OCI-LY3 (cell line): ENCODE data around the gene PDHX.

Experiments
- H2AFZ ChIP-seq: fragments of 200-600, 300-600 bp; shearing (Covaris generic); 2 replicates; pipeline ENCODE4 v1.6.0; 2014; ENCODE audit warnings: antibody characterized with exemption, low read depth, low read length
- H3K27ac ChIP-seq: fragments of 200-600, 300-600 bp; sonication (generic); 2 replicates; pipeline ENCODE4 v1.5.1; 2014; ENCODE audit warnings: mild to moderate bottlenecking, low read length, moderate library complexity, mixed read lengths
- H3K27me3 ChIP-seq: fragments of 200-600, 300-600 bp; sonication (generic); 2 replicates; pipeline ENCODE4 v1.6.1; 2014; ENCODE audit warnings: low read depth, low read length, mixed read lengths
- H3K36me3 ChIP-seq: fragments of 200-600, 300-600 bp; sonication (generic); replicated peaks from 2 replicates; pipeline ENCODE3; 2014; ENCODE audit warnings: low read depth, low read length, mixed read lengths
- H3K4me1 ChIP-seq: fragments of 300-600, 200-600 bp; sonication (generic); 2 replicates; pipeline ENCODE4 v1.6.1; 2014; ENCODE audit warnings: low read length, mixed read lengths
- H3K4me2 ChIP-seq: fragments of 200-600, 300-600 bp; sonication (generic); 2 replicates; pipeline ENCODE4 v1.6.1; 2014; ENCODE audit warnings: low read length, mixed read lengths
- H3K4me3 ChIP-seq: fragments of 300-600, 200-600 bp; sonication (generic); 2 replicates; pipeline ENCODE4 v1.5.1; 2014; ENCODE audit warnings: antibody characterized with exemption, mild to moderate bottlenecking, low read length, moderate library complexity
- H3K79me2 ChIP-seq: fragments of 300-600, 200-600 bp; shearing (Covaris generic); 2 replicates; pipeline ENCODE4 v1.6.1; 2014; ENCODE audit warnings: mild to moderate bottlenecking, low read length, mixed read lengths
- H3K9ac ChIP-seq: fragments of 300-600, 200-600 bp; shearing (Covaris generic); 2 replicates; pipeline ENCODE4 v1.6.0; 2014; ENCODE audit warnings: mild to moderate bottlenecking, low read length, moderate library complexity
- H3K9me3 ChIP-seq: fragments of 200-600, 300-600 bp; shearing (Covaris generic); 2 replicates; pipeline ENCODE4 v1.6.1; 2014; ENCODE audit warnings: low read length, mixed read lengths; ENCODE audit not compliant: insufficient read depth
- H4K20me1 ChIP-seq: fragments of 200-600, 300-600 bp; sonication (generic); 2 replicates; pipeline ENCODE4 v1.6.1; 2016; ENCODE audit warnings: low read length, mixed read lengths; ENCODE audit not compliant: insufficient read depth
- CTCF ChIP-seq: fragments of 200-600, 300-600 bp; sonication (generic); IDR thresholded peaks from 2 replicates; pipeline ENCODE4 v1.5.1; 2014; ENCODE audit warnings: antibody characterized with exemption, low read length, low read depth
- EZH2phosphoT487 ChIP-seq: fragments of 200-600 bp; shearing (Covaris generic); IDR thresholded peaks from 2 replicates; pipeline ENCODE4 v1.6.1; 2018; ENCODE audit warnings: antibody characterized with exemption, mixed run types, low read depth

PDHX gene

GRCh38 chr11:34990916-34991315, 74.5 kb downstream of the PDHX start:
- H3K27me3 ChIP-seq, result no peaks in the 10 kb centered on the region
- H3K27ac ChIP-seq, result no peak overlapping the region

GRCh38 chr11:34994854-34995253, 78.4 kb downstream of the PDHX start:
- Histone ChIP-seq H2AFZ (no peak overlapping the region), H3K79me2 (peaks cover 15% of the 10 kb centered on the region; the same call in 1 of the 2 replicates), H3K27me3 (no peaks in the 10 kb centered on the region), H3K9ac (no peak overlapping the region), H3K9me3 (no peaks in the 10 kb centered on the region), H3K4me2 (no peak overlapping the region), H3K27ac (no peak overlapping the region), H3K36me3 (no peaks in the 10 kb centered on the region), H3K4me1 (peaks cover 26% of the 10 kb centered on the region), H3K4me3 (no peak overlapping the region), H4K20me1 (no peaks in the 10 kb centered on the region)
- TF ChIP-seq CTCF (no peak), EZH2phosphoT487 (no peak)

More at GRCh38 chr11:34990916-34991315, 74.5 kb downstream of the PDHX start:
- no peaks in the 10 kb centered on the region for H4K20me1 ChIP-seq
- H3K4me1 ChIP-seq, result no peaks in the 10 kb centered on the region
- no peaks in the 10 kb centered on the region for H3K9me3 ChIP-seq
- H3K79me2 ChIP-seq, result no peaks in the 10 kb centered on the region
- no peak for TF ChIP-seq EZH2phosphoT487
- no peak for TF ChIP-seq CTCF
- peaks cover 5% of the 10 kb centered on the region for H3K36me3 ChIP-seq
- no peak overlapping the region for H2AFZ ChIP-seq
- no peak overlapping the region for H3K4me2 ChIP-seq
- no peak overlapping the region for H3K4me3 ChIP-seq
- H3K9ac ChIP-seq, result no peak overlapping the region

- Histone ChIP-seq H3K36me3 (no peaks in the 10 kb centered on the region), H3K9me3 (no peaks in the 10 kb centered on the region), H2AFZ (no peak overlapping the region), H3K79me2 (peaks cover 15% of the 10 kb centered on the region; the same call in 1 of the 2 replicates), H3K27me3 (no peaks in the 10 kb centered on the region), H3K4me3 (no peak overlapping the region), H3K9ac (no peak overlapping the region), H3K27ac (no peak overlapping the region), H3K4me2 (no peak overlapping the region), H3K4me1 (peaks cover 36% of the 10 kb centered on the region), H4K20me1 (no peaks in the 10 kb centered on the region)
- TF ChIP-seq EZH2phosphoT487 (no peak), CTCF (no peak)
Observed at GRCh38 chr11:34996958-34997357, 80.5 kb downstream of the PDHX start.

- Histone ChIP-seq H3K27me3 (no peaks in the 10 kb centered on the region), H3K4me1 (peaks cover 41% of the 10 kb centered on the region), H3K9ac (peak overlapping the region; percentile 37; the same call in 1 of the 2 replicates), H3K4me3 (peak overlapping the region; percentile 42), H3K4me2 (peak overlapping the region; percentile 61), H3K27ac (peak overlapping the region; percentile 58), H3K79me2 (peaks cover 15% of the 10 kb centered on the region; the same call in 1 of the 2 replicates), H3K9me3 (no peaks in the 10 kb centered on the region), H3K36me3 (no peaks in the 10 kb centered on the region), H2AFZ (no peak overlapping the region), H4K20me1 (no peaks in the 10 kb centered on the region)
- TF ChIP-seq EZH2phosphoT487 (no peak), CTCF (peak; percentile 95)
Observed at GRCh38 chr11:34997952-34998528, 81.6 kb downstream of the PDHX start.
